Fibroblast of the aortic adventitia (primary cell): ENCODE measurements around the gene GPR62. TPM values are rescaled to one million over a fixed set of nuclear protein-coding genes. Genes with fewer than 3 reads are reported as not detected.

Source experiments
- DNase-seq: peaks from one replicate; pipeline ENCODE4 v3.0.0-alpha.2; 2010; ENCODE audit warnings: low read depth
- H3K4me3 ChIP-seq: 2 replicates; pipeline ENCODE4 v1.5.1; 2011; ENCODE audit warnings: low read depth, mild to moderate bottlenecking, control low read depth, low read length, moderate library complexity
- total RNA-seq: library from RNA; depleted of rRNA; stranded (reverse); fragments of >200 nt; gene quantifications from 2 replicates; pipeline ENCODE4 v1.2.3, GENCODE V29; 2012; ENCODE audit warnings: low replicate concordance
- TF ChIP-seq, protein P1 (sequence below): IDR thresholded peaks from 2 replicates; pipeline ENCODE4 v1.5.1; 2011; ENCODE audit warnings: mild to moderate bottlenecking, low read length, control low read depth, inconsistent platforms; ENCODE audit not compliant: insufficient read depth

GPR62 gene
- total RNA-seq, 1 donor, result 0.09 TPM

DNA sequence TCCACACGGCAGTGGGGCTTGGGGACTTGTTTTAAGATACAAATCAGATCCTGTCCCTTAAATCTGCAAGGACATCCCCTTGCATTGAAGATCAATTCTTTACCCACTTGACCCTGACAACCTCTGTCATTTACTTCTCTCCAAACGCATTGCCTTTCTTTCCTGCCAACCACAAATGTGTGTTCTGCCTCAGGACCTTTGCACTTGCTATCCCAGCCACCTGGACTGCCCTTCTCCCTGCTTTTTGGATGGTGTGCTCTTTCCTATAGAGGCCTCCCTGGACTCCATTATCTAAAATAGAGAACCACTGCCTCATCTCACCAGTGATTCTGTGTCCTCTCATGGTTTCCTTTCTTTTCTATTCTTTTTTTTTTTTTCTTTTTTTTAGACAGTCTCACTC, 42.0 kb downstream of the GPR62 start:
- DNase-seq, result no peak
- TF ChIP-seq, protein P1, sequence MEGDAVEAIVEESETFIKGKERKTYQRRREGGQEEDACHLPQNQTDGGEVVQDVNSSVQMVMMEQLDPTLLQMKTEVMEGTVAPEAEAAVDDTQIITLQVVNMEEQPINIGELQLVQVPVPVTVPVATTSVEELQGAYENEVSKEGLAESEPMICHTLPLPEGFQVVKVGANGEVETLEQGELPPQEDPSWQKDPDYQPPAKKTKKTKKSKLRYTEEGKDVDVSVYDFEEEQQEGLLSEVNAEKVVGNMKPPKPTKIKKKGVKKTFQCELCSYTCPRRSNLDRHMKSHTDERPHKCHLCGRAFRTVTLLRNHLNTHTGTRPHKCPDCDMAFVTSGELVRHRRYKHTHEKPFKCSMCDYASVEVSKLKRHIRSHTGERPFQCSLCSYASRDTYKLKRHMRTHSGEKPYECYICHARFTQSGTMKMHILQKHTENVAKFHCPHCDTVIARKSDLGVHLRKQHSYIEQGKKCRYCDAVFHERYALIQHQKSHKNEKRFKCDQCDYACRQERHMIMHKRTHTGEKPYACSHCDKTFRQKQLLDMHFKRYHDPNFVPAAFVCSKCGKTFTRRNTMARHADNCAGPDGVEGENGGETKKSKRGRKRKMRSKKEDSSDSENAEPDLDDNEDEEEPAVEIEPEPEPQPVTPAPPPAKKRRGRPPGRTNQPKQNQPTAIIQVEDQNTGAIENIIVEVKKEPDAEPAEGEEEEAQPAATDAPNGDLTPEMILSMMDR, result no peak

DNA sequence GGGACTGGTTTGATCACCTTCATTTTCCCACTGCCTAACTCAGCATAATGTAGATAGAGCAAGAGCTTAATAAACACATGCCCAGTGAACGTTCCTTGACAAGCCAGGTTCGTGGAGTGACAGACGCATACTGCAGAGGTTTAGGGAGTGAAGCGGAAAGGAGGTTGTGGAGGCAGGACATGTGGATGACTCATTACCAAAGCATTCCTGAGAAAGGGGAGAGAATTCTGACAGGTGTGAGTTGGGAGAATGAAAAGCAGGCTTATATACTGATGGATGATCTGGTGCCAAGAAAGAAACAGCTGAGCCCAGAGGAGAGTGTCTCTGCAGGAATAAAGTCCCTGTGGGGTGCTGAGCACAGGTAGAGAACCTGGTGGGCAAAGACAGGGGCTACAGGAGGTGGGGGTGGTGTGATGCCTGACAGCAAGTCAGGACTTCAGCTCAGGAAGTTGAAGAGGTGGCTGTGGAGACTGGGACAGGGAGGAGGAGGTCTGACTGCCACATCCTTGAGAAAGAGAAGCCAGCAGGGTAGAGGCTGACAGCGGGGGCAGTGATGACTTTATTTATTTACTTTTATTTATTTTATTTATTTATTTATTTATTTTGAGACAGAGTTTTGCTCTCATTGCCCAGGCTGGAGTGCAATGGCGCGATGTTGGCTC, 42.9 kb downstream of the GPR62 start:
- DNase-seq, result no peak
- no peak overlapping the region for H3K4me3 ChIP-seq

More for the DNA sequence above, 42.0 kb downstream of the GPR62 start:
- no peak overlapping the region for H3K4me3 ChIP-seq

DNA sequence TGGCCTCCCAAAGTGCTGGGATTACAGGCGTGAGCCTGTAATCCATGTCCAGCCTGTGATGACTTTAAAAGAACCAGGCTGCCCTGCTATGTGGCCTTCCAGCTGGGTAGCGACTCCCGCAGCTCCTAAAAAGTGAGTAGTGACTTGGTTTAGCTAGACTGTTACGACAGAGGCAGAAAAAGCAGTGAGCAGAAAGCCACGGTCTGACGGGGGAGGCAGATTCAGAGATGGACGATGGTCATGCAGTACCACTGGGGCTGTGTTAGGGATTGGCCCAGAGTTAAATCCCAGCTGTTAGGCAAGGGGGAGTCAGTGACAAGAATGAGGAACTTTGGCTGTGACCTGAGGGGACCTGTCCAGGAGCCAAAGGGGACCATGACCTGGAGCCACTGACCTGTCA, 43.6 kb downstream of the GPR62 start:
- TF ChIP-seq, protein P1, result no peak
- no peak for DNase-seq
- H3K4me3 ChIP-seq, result no peak overlapping the region

More for the DNA sequence above, 42.9 kb downstream of the GPR62 start:
- TF ChIP-seq, protein P1, result no peak

DNA sequence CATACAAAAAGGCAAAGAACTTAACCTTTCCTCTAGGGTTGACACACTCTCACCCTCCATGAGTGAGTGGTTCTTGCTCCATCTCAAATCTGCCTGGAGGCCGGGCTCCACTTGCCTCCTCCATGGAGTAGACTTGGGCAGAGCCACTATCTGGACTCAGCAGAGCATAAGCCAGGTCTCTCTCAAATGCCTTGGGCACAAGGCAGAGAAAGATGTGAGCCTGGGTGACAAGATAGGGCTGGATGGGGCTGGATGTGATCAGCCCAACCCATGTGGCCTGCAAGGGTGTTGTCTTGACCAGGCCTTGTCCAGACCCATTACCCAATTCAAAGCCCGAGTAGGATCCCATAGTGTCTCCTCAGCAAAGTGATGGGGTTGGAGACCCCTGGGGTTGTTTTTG, 44.7 kb downstream of the GPR62 start:
- no peak overlapping the region for H3K4me3 ChIP-seq
- DNase-seq, result no peak
- TF ChIP-seq, protein P1, result no peak

DNA sequence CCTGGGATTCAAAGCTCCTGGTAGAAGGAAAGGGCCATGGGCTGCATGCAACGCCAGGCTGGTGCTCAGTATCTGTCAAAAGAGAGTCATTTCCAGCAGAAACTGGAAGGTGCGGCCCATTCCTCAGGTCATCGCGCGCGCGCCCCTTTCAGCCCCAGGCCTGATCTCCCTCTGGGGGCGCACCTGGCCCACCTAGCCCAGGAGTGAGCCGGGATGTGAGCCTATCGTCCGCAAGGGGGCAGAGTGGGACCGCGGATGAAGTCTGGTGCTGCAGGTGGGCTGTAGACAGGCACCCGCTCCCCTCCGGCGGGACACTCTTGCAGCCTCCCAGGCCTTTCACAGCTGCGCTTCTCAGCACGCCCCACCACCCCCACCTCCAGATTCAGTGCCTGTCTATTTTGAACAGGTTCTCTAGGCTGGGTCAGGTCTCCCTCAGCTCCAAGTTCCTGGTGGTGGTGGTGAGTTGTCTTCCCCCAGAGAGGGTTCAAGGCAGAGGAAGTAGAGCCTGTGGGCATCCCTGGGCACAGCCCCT, 46.3 kb downstream of the GPR62 start:
- TF ChIP-seq, protein P1, result peak; percentile 88
- no peak overlapping the region for H3K4me3 ChIP-seq
- peak; percentile 54 for DNase-seq

DNA sequence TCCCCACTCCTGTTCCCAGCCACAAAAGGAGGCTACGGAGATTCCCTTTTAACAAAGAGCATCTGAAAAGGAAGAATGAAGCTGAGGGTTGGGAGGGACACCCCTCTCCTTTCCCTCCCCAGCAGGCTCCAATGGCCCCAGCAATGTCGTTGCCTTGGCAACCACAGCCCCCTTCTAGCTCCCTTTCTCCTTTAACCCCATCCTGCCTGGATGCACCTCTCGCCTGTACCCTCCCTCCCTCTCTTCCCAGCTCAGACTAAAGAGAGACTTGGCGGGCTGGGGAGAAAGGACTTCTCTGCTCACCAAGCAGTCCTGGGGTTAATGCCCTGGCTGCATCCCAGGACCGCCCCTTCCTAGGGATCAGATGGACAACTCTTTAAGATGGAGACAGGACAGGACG, 47.6 kb downstream of the GPR62 start:
- DNase-seq, result no peak
- no peak overlapping the region for H3K4me3 ChIP-seq
- TF ChIP-seq, protein P1, result no peak
